HEK293 (cell line): Measurements from ENCODE around the gene G6PD.
A peak's percentile ranks its signal among the peaks of the same experiment; 100 is the strongest.

Experiments used
- HOXC10 ChIP-seq: sonication (generic); formaldehyde crosslinking; IDR thresholded peaks from 2 replicates; pipeline ENCODE4 v1.8.1; 2023; ENCODE audit warnings: mild to moderate bottlenecking, missing genetic modification reagents
- OSR2 ChIP-seq: fragments of 450-650 bp; formaldehyde crosslinking; IDR thresholded peaks from 2 replicates; pipeline ENCODE4 v1.5.1; 2016; ENCODE audit warnings: missing biosample characterization, missing genetic modification characterization
- SP2 ChIP-seq: fragments of 450-650 bp; formaldehyde crosslinking; IDR thresholded peaks from 2 replicates; pipeline ENCODE4 v1.5.1; 2016; ENCODE audit warnings: missing biosample characterization, missing genetic modification characterization
- TRIM28 ChIP-seq: IDR thresholded peaks from 2 replicates; pipeline ENCODE4 v1.6.1; 2011; ENCODE audit warnings: low read length, control low read depth, borderline replicate concordance
- ZBTB1 ChIP-seq: fragments of 450-650 bp; formaldehyde crosslinking; IDR thresholded peaks from 2 replicates; pipeline ENCODE4 v1.5.1; 2016; ENCODE audit warnings: missing biosample characterization, missing genetic modification characterization
- ZFP3 ChIP-seq: fragments of 450-650 bp; formaldehyde crosslinking; IDR thresholded peaks from 2 replicates; pipeline ENCODE4 v1.5.1; 2016; ENCODE audit warnings: low read depth, missing biosample characterization, missing genetic modification characterization
- ZFP37 ChIP-seq: fragments of 450-650 bp; formaldehyde crosslinking; IDR thresholded peaks from 2 replicates; pipeline ENCODE4 v1.5.1; 2016; ENCODE audit warnings: missing biosample characterization, missing genetic modification characterization
- ZNF169 ChIP-seq: fragments of 450-650 bp; formaldehyde crosslinking; IDR thresholded peaks from 2 replicates; pipeline ENCODE4 v1.5.1; 2016; ENCODE audit warnings: missing biosample characterization, missing genetic modification characterization
- ZNF175 ChIP-seq: fragments of 450-650 bp; formaldehyde crosslinking; IDR thresholded peaks from 2 replicates; pipeline ENCODE4 v1.5.1; 2016; ENCODE audit warnings: missing biosample characterization, missing genetic modification characterization
- ZNF19 ChIP-seq: fragments of 450-650 bp; formaldehyde crosslinking; IDR thresholded peaks from 2 replicates; pipeline ENCODE4; 2016; ENCODE audit warnings: missing biosample characterization, missing genetic modification characterization, low read depth
- ZNF211 ChIP-seq: fragments of 450-650 bp; formaldehyde crosslinking; IDR thresholded peaks from 2 replicates; pipeline ENCODE4 v1.5.1; 2016; ENCODE audit warnings: low read depth, missing biosample characterization, missing genetic modification characterization
- ZNF223 ChIP-seq: fragments of 450-650 bp; formaldehyde crosslinking; IDR thresholded peaks from 2 replicates; pipeline ENCODE4 v1.5.1; 2016; ENCODE audit warnings: missing biosample characterization, missing genetic modification characterization
- ZNF239 ChIP-seq: fragments of 450-650 bp; formaldehyde crosslinking; IDR thresholded peaks from 2 replicates; pipeline ENCODE4 v1.5.1; 2016; ENCODE audit warnings: missing biosample characterization, missing genetic modification characterization
- ZNF394 ChIP-seq: fragments of 450-650 bp; formaldehyde crosslinking; IDR thresholded peaks from 2 replicates; pipeline ENCODE4 v1.5.1; 2016; ENCODE audit warnings: missing biosample characterization, missing genetic modification characterization, mild to moderate bottlenecking, moderate library complexity, borderline replicate concordance
- ZNF423 ChIP-seq: fragments of 450-650 bp; formaldehyde crosslinking; IDR thresholded peaks from 2 replicates; pipeline ENCODE4 v1.5.1; 2016; ENCODE audit warnings: missing biosample characterization, missing genetic modification characterization
- ZNF426 ChIP-seq: fragments of 450-650 bp; formaldehyde crosslinking; IDR thresholded peaks from 2 replicates; pipeline ENCODE4 v1.5.1; 2017; ENCODE audit warnings: missing biosample characterization, missing genetic modification characterization, mild to moderate bottlenecking, inconsistent platforms, moderate library complexity
- ZNF48 ChIP-seq: fragments of 450-650 bp; formaldehyde crosslinking; IDR thresholded peaks from 2 replicates; pipeline ENCODE4 v1.5.1; 2016; ENCODE audit warnings: missing biosample characterization, missing genetic modification characterization
- ZNF514 ChIP-seq: fragments of 450-650 bp; formaldehyde crosslinking; IDR thresholded peaks from 2 replicates; pipeline ENCODE4 v1.5.1; 2016; ENCODE audit warnings: missing biosample characterization, missing genetic modification characterization
- ZNF548 ChIP-seq: fragments of 450-650 bp; formaldehyde crosslinking; IDR thresholded peaks from 2 replicates; pipeline ENCODE4 v1.5.1; 2016; ENCODE audit warnings: missing biosample characterization, missing genetic modification characterization
- ZNF596 ChIP-seq: fragments of 450-650 bp; IDR thresholded peaks from 2 replicates; pipeline ENCODE4 v1.5.0; 2018; ENCODE audit warnings: missing biosample characterization, mild to moderate bottlenecking, missing genetic modification characterization, moderate library complexity
- ZNF837 ChIP-seq: fragments of 450-650 bp; formaldehyde crosslinking; IDR thresholded peaks from 2 replicates; pipeline ENCODE4 v1.5.1; 2016; ENCODE audit warnings: missing biosample characterization, missing genetic modification characterization
- ZSCAN16 ChIP-seq: fragments of 450-650 bp; formaldehyde crosslinking; IDR thresholded peaks from 2 replicates; pipeline ENCODE4 v1.5.1; 2016; ENCODE audit warnings: missing biosample characterization, missing genetic modification characterization
- TF ChIP-seq, protein P1 (sequence below): fragments of 450-650 bp; formaldehyde crosslinking; IDR thresholded peaks from 2 replicates; pipeline ENCODE4 v1.5.1; 2016; ENCODE audit warnings: missing biosample characterization, missing genetic modification characterization
- TF ChIP-seq, protein P2 (sequence below): fragments of 450-650 bp; formaldehyde crosslinking; IDR thresholded peaks from 2 replicates; pipeline ENCODE4 v1.5.1; 2016; ENCODE audit warnings: missing biosample characterization, missing genetic modification characterization
- TF ChIP-seq, protein P3 (sequence below): fragments of 450-650 bp; formaldehyde crosslinking; optimal IDR thresholded peaks from 2 replicates; pipeline ENCODE3; 2016; ENCODE audit warnings: missing biosample characterization, mild to moderate bottlenecking, missing genetic modification characterization
- TF ChIP-seq, protein P4 (sequence below): fragments of 450-650 bp; formaldehyde crosslinking; IDR thresholded peaks from 2 replicates; pipeline ENCODE4 v1.5.1; 2016; ENCODE audit warnings: missing biosample characterization, missing genetic modification characterization
- TF ChIP-seq, protein P5 (sequence below): fragments of 450-650 bp; formaldehyde crosslinking; IDR thresholded peaks from 2 replicates; pipeline ENCODE4 v1.5.1; 2016; ENCODE audit warnings: missing biosample characterization, missing genetic modification characterization
- TF ChIP-seq, protein P6 (sequence below): fragments of 450-650 bp; formaldehyde crosslinking; IDR thresholded peaks from 2 replicates; pipeline ENCODE4 v1.5.1; 2016; ENCODE audit warnings: missing biosample characterization, missing genetic modification characterization
- TF ChIP-seq, protein P7 (sequence below): fragments of 450-650 bp; formaldehyde crosslinking; IDR thresholded peaks from 2 replicates; pipeline ENCODE4 v1.5.1; 2017; ENCODE audit warnings: missing biosample characterization, missing genetic modification characterization
- TF ChIP-seq, protein P8 (sequence below): fragments of 450-650 bp; formaldehyde crosslinking; IDR thresholded peaks from 2 replicates; pipeline ENCODE4 v1.5.1; 2016; ENCODE audit warnings: missing biosample characterization, missing genetic modification characterization

G6PD gene

DNA sequence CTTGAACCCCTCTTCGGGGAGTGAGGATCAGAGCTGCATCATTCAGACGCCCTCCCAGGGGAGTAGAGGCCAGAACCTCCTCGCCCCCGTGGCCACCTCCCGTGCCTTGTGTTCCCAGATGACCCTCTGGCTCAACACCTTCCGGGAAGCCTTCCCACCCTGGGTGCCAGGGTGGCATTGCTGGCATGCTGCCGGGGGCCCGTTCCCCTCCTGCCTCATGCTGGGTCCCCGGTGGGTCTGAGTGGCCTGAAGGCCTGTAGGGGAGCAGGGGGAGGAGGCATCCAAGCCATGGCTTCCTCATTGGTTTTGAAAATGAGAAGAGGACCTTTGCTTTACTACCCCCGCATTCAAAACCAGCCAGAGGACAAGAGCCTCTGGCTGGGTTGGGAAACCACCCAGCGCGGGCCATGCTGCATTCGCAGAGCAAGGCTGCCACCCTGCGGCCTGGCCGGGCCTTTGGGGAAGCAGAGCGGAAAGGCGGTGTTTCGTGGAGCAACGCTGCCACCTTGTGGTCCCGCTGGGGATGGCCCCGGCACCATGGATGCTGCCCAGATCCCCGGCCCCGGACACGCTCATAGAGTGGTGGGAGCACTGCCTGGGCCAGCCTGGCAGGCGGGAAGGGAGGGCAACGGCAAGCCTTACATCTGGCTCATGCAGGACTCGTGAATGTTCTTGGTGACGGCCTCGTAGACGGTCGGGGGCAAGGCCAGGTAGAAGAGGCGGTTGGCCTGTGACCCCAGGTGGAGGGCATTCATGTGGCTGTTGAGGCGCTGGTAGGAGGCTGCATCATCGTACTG is 11.9 kb downstream of the G6PD start (continued):
- TF ChIP-seq, protein P1, sequence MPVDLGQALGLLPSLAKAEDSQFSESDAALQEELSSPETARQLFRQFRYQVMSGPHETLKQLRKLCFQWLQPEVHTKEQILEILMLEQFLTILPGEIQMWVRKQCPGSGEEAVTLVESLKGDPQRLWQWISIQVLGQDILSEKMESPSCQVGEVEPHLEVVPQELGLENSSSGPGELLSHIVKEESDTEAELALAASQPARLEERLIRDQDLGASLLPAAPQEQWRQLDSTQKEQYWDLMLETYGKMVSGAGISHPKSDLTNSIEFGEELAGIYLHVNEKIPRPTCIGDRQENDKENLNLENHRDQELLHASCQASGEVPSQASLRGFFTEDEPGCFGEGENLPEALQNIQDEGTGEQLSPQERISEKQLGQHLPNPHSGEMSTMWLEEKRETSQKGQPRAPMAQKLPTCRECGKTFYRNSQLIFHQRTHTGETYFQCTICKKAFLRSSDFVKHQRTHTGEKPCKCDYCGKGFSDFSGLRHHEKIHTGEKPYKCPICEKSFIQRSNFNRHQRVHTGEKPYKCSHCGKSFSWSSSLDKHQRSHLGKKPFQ (tag by site-specific recombination) = no peak
- TF ChIP-seq, protein P2, sequence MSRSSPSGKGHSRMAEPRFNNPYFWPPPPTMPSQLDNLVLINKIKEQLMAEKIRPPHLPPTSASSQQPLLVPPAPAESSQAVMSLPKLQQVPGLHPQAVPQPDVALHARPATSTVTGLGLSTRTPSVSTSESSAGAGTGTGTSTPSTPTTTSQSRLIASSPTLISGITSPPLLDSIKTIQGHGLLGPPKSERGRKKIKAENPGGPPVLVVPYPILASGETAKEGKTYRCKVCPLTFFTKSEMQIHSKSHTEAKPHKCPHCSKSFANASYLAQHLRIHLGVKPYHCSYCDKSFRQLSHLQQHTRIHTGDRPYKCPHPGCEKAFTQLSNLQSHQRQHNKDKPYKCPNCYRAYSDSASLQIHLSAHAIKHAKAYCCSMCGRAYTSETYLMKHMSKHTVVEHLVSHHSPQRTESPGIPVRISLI = no peak
- TF ChIP-seq, protein P3, sequence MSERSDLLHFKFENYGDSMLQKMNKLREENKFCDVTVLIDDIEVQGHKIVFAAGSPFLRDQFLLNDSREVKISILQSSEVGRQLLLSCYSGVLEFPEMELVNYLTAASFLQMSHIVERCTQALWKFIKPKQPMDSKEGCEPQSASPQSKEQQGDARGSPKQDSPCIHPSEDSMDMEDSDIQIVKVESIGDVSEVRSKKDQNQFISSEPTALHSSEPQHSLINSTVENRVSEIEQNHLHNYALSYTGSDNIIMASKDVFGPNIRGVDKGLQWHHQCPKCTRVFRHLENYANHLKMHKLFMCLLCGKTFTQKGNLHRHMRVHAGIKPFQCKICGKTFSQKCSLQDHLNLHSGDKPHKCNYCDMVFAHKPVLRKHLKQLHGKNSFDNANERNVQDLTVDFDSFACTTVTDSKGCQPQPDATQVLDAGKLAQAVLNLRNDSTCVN (tag by site-specific recombination) = peak; percentile 36
- TF ChIP-seq HOXC10 (0 out of 2 replicates have a peak, but pooled peaks have one; percentile 79), ZNF514 (no peak), SP2 (tag by site-specific recombination) (no peak), ZNF548 (tag by site-specific recombination) (no peak), ZNF223 (tag by site-specific recombination) (no peak), ZNF211 (tag by site-specific recombination) (no peak), OSR2 (tag by site-specific recombination) (no peak), ZNF169 (no peak), ZNF175 (tag by site-specific recombination) (no peak), ZFP37 (tag by site-specific recombination) (peak; percentile 86), ZNF19 (tag by site-specific recombination) (no peak), ZNF239 (tag by site-specific recombination) (no peak), ZNF426 (tag by site-specific recombination) (no peak), ZSCAN16 (no peak), ZBTB1 (tag by site-specific recombination) (no peak), ZNF48 (no peak), ZNF423 (tag by site-specific recombination) (no peak), TRIM28 (no peak), ZNF837 (tag by site-specific recombination) (no peak), ZNF394 (tag by site-specific recombination) (peak; percentile 44; the same call in 1 of the 2 replicates), ZNF596 (tag by site-specific recombination) (no peak), ZFP3 (no peak)
- TF ChIP-seq, protein P4, sequence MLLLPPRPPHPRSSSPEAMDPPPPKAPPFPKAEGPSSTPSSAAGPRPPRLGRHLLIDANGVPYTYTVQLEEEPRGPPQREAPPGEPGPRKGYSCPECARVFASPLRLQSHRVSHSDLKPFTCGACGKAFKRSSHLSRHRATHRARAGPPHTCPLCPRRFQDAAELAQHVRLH = no peak
- TF ChIP-seq, protein P5, sequence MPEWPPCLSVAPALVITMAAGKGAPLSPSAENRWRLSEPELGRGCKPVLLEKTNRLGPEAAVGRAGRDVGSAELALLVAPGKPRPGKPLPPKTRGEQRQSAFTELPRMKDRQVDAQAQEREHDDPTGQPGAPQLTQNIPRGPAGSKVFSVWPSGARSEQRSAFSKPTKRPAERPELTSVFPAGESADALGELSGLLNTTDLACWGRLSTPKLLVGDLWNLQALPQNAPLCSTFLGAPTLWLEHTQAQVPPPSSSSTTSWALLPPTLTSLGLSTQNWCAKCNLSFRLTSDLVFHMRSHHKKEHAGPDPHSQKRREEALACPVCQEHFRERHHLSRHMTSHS (tag by site-specific recombination) = no peak
- TF ChIP-seq, protein P6, sequence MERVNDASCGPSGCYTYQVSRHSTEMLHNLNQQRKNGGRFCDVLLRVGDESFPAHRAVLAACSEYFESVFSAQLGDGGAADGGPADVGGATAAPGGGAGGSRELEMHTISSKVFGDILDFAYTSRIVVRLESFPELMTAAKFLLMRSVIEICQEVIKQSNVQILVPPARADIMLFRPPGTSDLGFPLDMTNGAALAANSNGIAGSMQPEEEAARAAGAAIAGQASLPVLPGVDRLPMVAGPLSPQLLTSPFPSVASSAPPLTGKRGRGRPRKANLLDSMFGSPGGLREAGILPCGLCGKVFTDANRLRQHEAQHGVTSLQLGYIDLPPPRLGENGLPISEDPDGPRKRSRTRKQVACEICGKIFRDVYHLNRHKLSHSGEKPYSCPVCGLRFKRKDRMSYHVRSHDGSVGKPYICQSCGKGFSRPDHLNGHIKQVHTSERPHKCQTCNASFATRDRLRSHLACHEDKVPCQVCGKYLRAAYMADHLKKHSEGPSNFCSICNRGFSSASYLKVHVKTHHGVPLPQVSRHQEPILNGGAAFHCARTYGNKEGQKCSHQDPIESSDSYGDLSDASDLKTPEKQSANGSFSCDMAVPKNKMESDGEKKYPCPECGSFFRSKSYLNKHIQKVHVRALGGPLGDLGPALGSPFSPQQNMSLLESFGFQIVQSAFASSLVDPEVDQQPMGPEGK (tag by site-specific recombination) = 0 out of 2 replicates have a peak, but pooled peaks have one; percentile 23
- TF ChIP-seq, protein P7, sequence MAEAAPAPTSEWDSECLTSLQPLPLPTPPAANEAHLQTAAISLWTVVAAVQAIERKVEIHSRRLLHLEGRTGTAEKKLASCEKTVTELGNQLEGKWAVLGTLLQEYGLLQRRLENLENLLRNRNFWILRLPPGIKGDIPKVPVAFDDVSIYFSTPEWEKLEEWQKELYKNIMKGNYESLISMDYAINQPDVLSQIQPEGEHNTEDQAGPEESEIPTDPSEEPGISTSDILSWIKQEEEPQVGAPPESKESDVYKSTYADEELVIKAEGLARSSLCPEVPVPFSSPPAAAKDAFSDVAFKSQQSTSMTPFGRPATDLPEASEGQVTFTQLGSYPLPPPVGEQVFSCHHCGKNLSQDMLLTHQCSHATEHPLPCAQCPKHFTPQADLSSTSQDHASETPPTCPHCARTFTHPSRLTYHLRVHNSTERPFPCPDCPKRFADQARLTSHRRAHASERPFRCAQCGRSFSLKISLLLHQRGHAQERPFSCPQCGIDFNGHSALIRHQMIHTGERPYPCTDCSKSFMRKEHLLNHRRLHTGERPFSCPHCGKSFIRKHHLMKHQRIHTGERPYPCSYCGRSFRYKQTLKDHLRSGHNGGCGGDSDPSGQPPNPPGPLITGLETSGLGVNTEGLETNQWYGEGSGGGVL (tag by site-specific recombination) = no peak
- TF ChIP-seq, protein P8, sequence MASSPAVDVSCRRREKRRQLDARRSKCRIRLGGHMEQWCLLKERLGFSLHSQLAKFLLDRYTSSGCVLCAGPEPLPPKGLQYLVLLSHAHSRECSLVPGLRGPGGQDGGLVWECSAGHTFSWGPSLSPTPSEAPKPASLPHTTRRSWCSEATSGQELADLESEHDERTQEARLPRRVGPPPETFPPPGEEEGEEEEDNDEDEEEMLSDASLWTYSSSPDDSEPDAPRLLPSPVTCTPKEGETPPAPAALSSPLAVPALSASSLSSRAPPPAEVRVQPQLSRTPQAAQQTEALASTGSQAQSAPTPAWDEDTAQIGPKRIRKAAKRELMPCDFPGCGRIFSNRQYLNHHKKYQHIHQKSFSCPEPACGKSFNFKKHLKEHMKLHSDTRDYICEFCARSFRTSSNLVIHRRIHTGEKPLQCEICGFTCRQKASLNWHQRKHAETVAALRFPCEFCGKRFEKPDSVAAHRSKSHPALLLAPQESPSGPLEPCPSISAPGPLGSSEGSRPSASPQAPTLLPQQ (tag by site-specific recombination) = peak; percentile 77
